ENCODE results near the gene MGAT2. TPM values are rescaled to one million over a fixed set of nuclear protein-coding genes. Genes with fewer than 3 reads are reported as not detected.

Gene MGAT2
- total RNA-seq, 1 experiment from 2014 or later = 51.4 TPM

DNA sequence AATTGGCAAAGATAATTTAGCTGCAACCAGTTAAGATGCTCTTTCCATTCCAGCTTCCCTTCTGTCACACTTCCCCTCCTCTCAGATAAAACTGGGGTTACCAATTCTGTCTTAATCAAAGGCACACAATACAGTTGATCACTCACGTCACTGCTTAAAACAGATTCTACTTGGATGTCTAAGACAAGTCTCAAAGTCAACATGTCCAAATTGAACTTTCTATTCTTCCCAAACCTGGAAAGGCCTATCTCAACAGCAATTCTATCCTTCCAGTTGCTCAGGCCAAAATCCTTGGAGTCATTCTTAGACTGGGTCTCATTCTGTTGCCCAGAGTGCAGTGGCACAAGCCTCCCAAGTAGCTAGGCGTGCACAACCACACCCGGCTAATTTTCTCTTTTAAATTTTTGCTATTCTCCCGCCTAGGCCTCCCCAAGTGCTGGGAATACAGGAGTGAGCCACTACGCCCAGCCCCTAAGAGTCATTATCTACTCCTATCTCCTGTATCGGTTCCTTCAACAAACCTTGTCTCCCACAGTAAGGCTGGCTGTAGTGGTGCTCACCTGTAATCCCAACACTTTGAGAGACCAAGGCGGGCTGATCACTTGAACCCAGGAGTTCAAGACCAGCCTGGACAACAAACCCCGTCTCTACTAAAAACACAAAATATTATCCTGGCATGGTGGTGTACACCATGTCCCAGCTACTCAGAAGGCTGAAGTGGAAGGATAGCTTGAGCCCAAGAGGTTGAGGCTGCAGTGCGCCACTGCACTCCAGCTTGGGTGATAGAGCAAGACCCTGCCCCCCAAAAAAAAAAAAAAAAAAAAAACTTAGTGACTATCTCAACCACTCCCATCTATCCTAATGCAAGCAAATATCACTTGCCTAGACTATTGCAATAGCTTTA is 39.1 kb upstream of the MGAT2 start:
- peaks cover 21% of the 10 kb centered on the region for H3K36me3 ChIP-seq (ENCODE audit: control insufficient read depth, insufficient read depth, low read length)
- DNase-seq (ENCODE audit: low read depth, low spot score) (no peak), ATAC-seq (no peak)
- no peaks in the 10 kb centered on the region for H3K27me3 ChIP-seq (ENCODE audit: control insufficient read depth, insufficient read depth, low read length)
- H3K4me1 ChIP-seq (ENCODE audit: control insufficient read depth, insufficient read depth, low read length) = peaks cover 8% of the 10 kb centered on the region
- in situ Hi-C loops (cut with HindIII; ENCODE audit: low pct_unique_long_range_greater_than_20kb, low sequenced_read_pairs) (no loop called here), intact Hi-C loops (cut with micrococcal nuclease; ENCODE audit: unreplicated experiment) (no loop called here)
- TF ChIP-seq, protein P1, sequence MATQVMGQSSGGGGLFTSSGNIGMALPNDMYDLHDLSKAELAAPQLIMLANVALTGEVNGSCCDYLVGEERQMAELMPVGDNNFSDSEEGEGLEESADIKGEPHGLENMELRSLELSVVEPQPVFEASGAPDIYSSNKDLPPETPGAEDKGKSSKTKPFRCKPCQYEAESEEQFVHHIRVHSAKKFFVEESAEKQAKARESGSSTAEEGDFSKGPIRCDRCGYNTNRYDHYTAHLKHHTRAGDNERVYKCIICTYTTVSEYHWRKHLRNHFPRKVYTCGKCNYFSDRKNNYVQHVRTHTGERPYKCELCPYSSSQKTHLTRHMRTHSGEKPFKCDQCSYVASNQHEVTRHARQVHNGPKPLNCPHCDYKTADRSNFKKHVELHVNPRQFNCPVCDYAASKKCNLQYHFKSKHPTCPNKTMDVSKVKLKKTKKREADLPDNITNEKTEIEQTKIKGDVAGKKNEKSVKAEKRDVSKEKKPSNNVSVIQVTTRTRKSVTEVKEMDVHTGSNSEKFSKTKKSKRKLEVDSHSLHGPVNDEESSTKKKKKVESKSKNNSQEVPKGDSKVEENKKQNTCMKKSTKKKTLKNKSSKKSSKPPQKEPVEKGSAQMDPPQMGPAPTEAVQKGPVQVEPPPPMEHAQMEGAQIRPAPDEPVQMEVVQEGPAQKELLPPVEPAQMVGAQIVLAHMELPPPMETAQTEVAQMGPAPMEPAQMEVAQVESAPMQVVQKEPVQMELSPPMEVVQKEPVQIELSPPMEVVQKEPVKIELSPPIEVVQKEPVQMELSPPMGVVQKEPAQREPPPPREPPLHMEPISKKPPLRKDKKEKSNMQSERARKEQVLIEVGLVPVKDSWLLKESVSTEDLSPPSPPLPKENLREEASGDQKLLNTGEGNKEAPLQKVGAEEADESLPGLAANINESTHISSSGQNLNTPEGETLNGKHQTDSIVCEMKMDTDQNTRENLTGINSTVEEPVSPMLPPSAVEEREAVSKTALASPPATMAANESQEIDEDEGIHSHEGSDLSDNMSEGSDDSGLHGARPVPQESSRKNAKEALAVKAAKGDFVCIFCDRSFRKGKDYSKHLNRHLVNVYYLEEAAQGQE (IDR thresholded peaks at IDR 0.05; ENCODE audit: insufficient read depth in 1 of 2, low read depth in 2 of 2, low read length in 1 of 2) = no peak
- TF ChIP-seq, protein P2, sequence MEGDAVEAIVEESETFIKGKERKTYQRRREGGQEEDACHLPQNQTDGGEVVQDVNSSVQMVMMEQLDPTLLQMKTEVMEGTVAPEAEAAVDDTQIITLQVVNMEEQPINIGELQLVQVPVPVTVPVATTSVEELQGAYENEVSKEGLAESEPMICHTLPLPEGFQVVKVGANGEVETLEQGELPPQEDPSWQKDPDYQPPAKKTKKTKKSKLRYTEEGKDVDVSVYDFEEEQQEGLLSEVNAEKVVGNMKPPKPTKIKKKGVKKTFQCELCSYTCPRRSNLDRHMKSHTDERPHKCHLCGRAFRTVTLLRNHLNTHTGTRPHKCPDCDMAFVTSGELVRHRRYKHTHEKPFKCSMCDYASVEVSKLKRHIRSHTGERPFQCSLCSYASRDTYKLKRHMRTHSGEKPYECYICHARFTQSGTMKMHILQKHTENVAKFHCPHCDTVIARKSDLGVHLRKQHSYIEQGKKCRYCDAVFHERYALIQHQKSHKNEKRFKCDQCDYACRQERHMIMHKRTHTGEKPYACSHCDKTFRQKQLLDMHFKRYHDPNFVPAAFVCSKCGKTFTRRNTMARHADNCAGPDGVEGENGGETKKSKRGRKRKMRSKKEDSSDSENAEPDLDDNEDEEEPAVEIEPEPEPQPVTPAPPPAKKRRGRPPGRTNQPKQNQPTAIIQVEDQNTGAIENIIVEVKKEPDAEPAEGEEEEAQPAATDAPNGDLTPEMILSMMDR (IDR thresholded peaks at IDR 0.05) = no peak
- TF ChIP-seq SIN3A (IDR thresholded peaks at IDR 0.05; ENCODE audit: borderline replicate concordance, insufficient read depth, low read depth, low read length) = no peak
- no peak for TF ChIP-seq TCF7L2 (IDR thresholded peaks at IDR 0.05; ENCODE audit: low read depth, low read length)
- TF ChIP-seq POLR2AphosphoS5 (IDR thresholded peaks at IDR 0.05; ENCODE audit: low read depth, low read length) = 0 out of 2 replicates have a peak, but pooled peaks have one; percentile 20
- no peak overlapping the region for H3K4me3 ChIP-seq (ENCODE audit: low read depth in 2 of 2, low read length in 2 of 2)
- no TSS peak for BruUV-seq (replicated peaks)
- POLR2A ChIA-PET = no interaction called here
- CTCF ChIA-PET = no interaction called here
- H3K9me3 ChIP-seq (ENCODE audit: control insufficient read depth, insufficient read depth, low read depth, low read length) = no peaks in the 10 kb centered on the region
- no peak overlapping the region for H3K27ac ChIP-seq (ENCODE audit: low read length)

DNA sequence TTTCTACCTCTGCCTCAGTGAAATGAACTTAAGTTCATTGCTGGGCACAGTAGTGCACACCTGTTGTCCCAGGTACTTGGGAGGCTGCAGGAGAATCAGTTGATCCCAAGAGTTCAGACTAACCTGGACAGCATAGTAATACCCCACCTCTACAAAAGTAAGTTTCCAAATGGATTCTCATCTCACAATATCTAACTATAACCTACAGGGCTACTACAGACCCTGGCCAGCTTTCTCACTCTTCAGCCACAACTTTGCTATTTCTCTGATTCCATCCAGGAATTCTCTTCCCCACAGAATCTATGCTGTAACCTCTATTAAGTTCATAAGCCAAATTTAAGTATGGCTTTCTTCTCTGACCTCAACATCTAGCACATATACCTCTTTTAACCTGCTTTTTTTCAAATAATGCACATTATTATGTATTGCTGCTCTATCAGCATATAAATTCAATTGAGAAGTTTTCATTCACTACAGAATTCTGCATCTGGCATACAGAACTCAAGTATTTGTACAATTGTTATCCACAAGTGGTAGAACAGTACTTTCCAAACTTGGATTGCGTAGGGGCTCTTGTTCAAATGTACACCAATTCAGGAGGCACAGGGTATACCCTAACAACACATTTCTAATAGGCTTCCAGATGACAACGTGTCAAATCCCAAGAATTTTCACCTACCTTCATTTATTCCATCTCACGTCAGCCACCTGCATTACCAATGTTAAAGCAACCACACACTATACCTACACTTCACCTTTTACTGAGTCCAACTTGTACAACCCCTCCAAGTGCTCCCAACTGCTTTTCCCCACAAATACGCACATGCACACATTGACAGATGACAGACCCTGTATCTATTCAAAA is 38.3 kb upstream of the MGAT2 start:
- H3K4me1 ChIP-seq (ENCODE audit: control insufficient read depth, insufficient read depth, low read length) = peaks cover 10% of the 10 kb centered on the region
- ATAC-seq (no peak), DNase-seq (ENCODE audit: low read depth, low spot score) (no peak)
- H3K27me3 ChIP-seq (ENCODE audit: control insufficient read depth, insufficient read depth, low read length) = no peaks in the 10 kb centered on the region
- peaks cover 21% of the 10 kb centered on the region for H3K36me3 ChIP-seq (ENCODE audit: control insufficient read depth, insufficient read depth, low read length)
- TF ChIP-seq TCF7L2 (IDR thresholded peaks at IDR 0.05; ENCODE audit: low read depth, low read length) (no peak), SIN3A (IDR thresholded peaks at IDR 0.05; ENCODE audit: borderline replicate concordance, insufficient read depth, low read depth, low read length) (peak; percentile 27; the same call in 1 of the 2 replicates), POLR2AphosphoS5 (IDR thresholded peaks at IDR 0.05; ENCODE audit: low read depth, low read length) (peak; percentile 59; the same call in 1 of the 2 replicates)
- TF ChIP-seq, protein P1 (IDR thresholded peaks at IDR 0.05; ENCODE audit: insufficient read depth in 1 of 2, low read depth in 2 of 2, low read length in 1 of 2) = no peak
- H3K27ac ChIP-seq (ENCODE audit: low read length) = no peak overlapping the region
- intact Hi-C loops (cut with micrococcal nuclease; ENCODE audit: unreplicated experiment) (no loop called here), in situ Hi-C loops (cut with HindIII; ENCODE audit: low pct_unique_long_range_greater_than_20kb, low sequenced_read_pairs) (no loop called here)
- no peak overlapping the region for H3K4me3 ChIP-seq (ENCODE audit: low read depth in 2 of 2, low read length in 2 of 2)
- POLR2A ChIA-PET = no interaction called here
- CTCF ChIA-PET = no interaction called here
- no TSS peak for BruUV-seq (replicated peaks)
- no peaks in the 10 kb centered on the region for H3K9me3 ChIP-seq (ENCODE audit: control insufficient read depth, insufficient read depth, low read depth, low read length)

Measured in Panc1 (cell line).